ENCODE measurements around the gene SCARF2.
"Not testable (repeated sequence)": the region's sequence is repeated elsewhere in the genome, so short reads cannot be mapped to it uniquely, and the experiment has no call there.

Gene SCARF2

GRCh38 chr22:20415241-20415640, 22.4 kb downstream of the SCARF2 start:
- H3K36me3 ChIP-seq (ENCODE audit: control insufficient read depth, low read length); H3K27ac ChIP-seq (ENCODE audit: low read depth, low read length); H3K4me1 ChIP-seq (ENCODE audit: control insufficient read depth, low read length); H3K4me2 ChIP-seq (ENCODE audit: low read length); H3F3A ChIP-seq (ENCODE audit: control insufficient read depth, insufficient read depth); H3K4me3 ChIP-seq (ENCODE audit: low read length); H4K20me1 ChIP-seq (ENCODE audit: control insufficient read depth, insufficient read depth, low read depth, low read length); H3K79me2 ChIP-seq (ENCODE audit: control insufficient read depth, low read length); H3K27me3 ChIP-seq (ENCODE audit: control insufficient read depth, low read length); H3K9me2 ChIP-seq (replicated peaks; ENCODE audit: control insufficient read depth, low read length); H3K9me3 ChIP-seq (ENCODE audit: control insufficient read depth, insufficient read depth, low read length): not testable (repeated sequence)

GRCh38 chr22:20414450-20414849, 23.2 kb downstream of the SCARF2 start:
- H4K20me1 ChIP-seq (ENCODE audit: control insufficient read depth, insufficient read depth, low read depth, low read length): no peaks in the 10 kb centered on the region
- no peak overlapping the region for H3K4me2 ChIP-seq (ENCODE audit: low read length)
- H3K79me2 ChIP-seq (ENCODE audit: control insufficient read depth, low read length): no peaks in the 10 kb centered on the region
- no peaks in the 10 kb centered on the region for H3K27me3 ChIP-seq (ENCODE audit: control insufficient read depth, low read length)
- no peak overlapping the region for H3K4me3 ChIP-seq (ENCODE audit: low read length)
- no peaks in the 10 kb centered on the region for H3K9me3 ChIP-seq (ENCODE audit: control insufficient read depth, insufficient read depth, low read length)
- no peaks in the 10 kb centered on the region for H3K36me3 ChIP-seq (ENCODE audit: control insufficient read depth, low read length)
- no peaks in the 10 kb centered on the region for H3F3A ChIP-seq (ENCODE audit: control insufficient read depth, insufficient read depth)
- H3K27ac ChIP-seq (ENCODE audit: low read depth, low read length): no peak overlapping the region
- peaks cover 3% of the 10 kb centered on the region; the same call in 1 of the 2 replicates for H3K4me1 ChIP-seq (ENCODE audit: control insufficient read depth, low read length)
- TF ChIP-seq EZH2phosphoT487 (IDR thresholded peaks at IDR 0.05; ENCODE audit: borderline replicate concordance, low read length) (no peak), CTCF (IDR thresholded peaks at IDR 0.05; ENCODE audit: low read depth, low read length, poor library complexity, severe bottlenecking) (no peak)
- no peaks in the 10 kb centered on the region for H3K9me2 ChIP-seq (replicated peaks; ENCODE audit: control insufficient read depth, low read length)

- Histone ChIP-seq H3K4me1 (ENCODE audit: control insufficient read depth, low read length) (peaks cover 3% of the 10 kb centered on the region; the same call in 1 of the 2 replicates), H3F3A (ENCODE audit: control insufficient read depth, insufficient read depth) (no peaks in the 10 kb centered on the region), H3K27ac (ENCODE audit: low read depth, low read length) (no peak overlapping the region), H3K9me2 (replicated peaks; ENCODE audit: control insufficient read depth, low read length) (no peaks in the 10 kb centered on the region), H3K4me3 (ENCODE audit: low read length) (no peak overlapping the region), H3K4me2 (ENCODE audit: low read length) (no peak overlapping the region), H3K79me2 (ENCODE audit: control insufficient read depth, low read length) (no peaks in the 10 kb centered on the region), H3K9me3 (ENCODE audit: control insufficient read depth, insufficient read depth, low read length) (no peaks in the 10 kb centered on the region), H4K20me1 (ENCODE audit: control insufficient read depth, insufficient read depth, low read depth, low read length) (no peaks in the 10 kb centered on the region), H3K36me3 (ENCODE audit: control insufficient read depth, low read length) (no peaks in the 10 kb centered on the region), H3K27me3 (ENCODE audit: control insufficient read depth, low read length) (no peaks in the 10 kb centered on the region)
- TF ChIP-seq CTCF (IDR thresholded peaks at IDR 0.05; ENCODE audit: low read depth, low read length, poor library complexity, severe bottlenecking) (no peak), EZH2phosphoT487 (IDR thresholded peaks at IDR 0.05; ENCODE audit: borderline replicate concordance, low read length) (no peak)
Observed at GRCh38 chr22:20414059-20414440, 23.6 kb downstream of the SCARF2 start.

GRCh38 chr22:20413217-20414058, 24.2 kb downstream of the SCARF2 start:
- Histone ChIP-seq H3K4me1 (ENCODE audit: control insufficient read depth, low read length) (peaks cover 3% of the 10 kb centered on the region; the same call in 1 of the 2 replicates), H3K79me2 (ENCODE audit: control insufficient read depth, low read length) (no peaks in the 10 kb centered on the region), H3K9me3 (ENCODE audit: control insufficient read depth, insufficient read depth, low read length) (no peaks in the 10 kb centered on the region), H3K27me3 (ENCODE audit: control insufficient read depth, low read length) (no peaks in the 10 kb centered on the region), H3K9me2 (replicated peaks; ENCODE audit: control insufficient read depth, low read length) (no peaks in the 10 kb centered on the region), H3F3A (ENCODE audit: control insufficient read depth, insufficient read depth) (no peaks in the 10 kb centered on the region), H3K4me3 (ENCODE audit: low read length) (no peak overlapping the region), H3K4me2 (ENCODE audit: low read length) (no peak overlapping the region), H3K36me3 (ENCODE audit: control insufficient read depth, low read length) (no peaks in the 10 kb centered on the region), H3K27ac (ENCODE audit: low read depth, low read length) (no peak overlapping the region), H4K20me1 (ENCODE audit: control insufficient read depth, insufficient read depth, low read depth, low read length) (no peaks in the 10 kb centered on the region)
- TF ChIP-seq EZH2phosphoT487 (IDR thresholded peaks at IDR 0.05; ENCODE audit: borderline replicate concordance, low read length) (no peak), CTCF (IDR thresholded peaks at IDR 0.05; ENCODE audit: low read depth, low read length, poor library complexity, severe bottlenecking) (no peak)
